SK-N-SH treated with all-trans-retinoic acid at 6 μM for 48 hours (cell line): ENCODE results near the gene SAMD4A.

Experiments used
- ATAC-seq: fragments of 200-7000 bp; cut with Tn5 transposase; 3 replicates; pipeline ENCODE4 v1.9.1; 2020; ENCODE audit warnings: mild to moderate bottlenecking, moderate library complexity
- ARNTL ChIP-seq: fragments of 450-650 bp; formaldehyde crosslinking; IDR thresholded peaks from 2 replicates; pipeline ENCODE4 v1.5.0; 2020; ENCODE audit warnings: low read depth, mild to moderate bottlenecking, moderate library complexity, borderline replicate concordance
- BACH2 ChIP-seq: fragments of 250-450 bp; sonication (Bioruptor Pico); IDR thresholded peaks from 2 replicates; pipeline ENCODE4 v1.9.0; 2021; ENCODE audit warnings: mild to moderate bottlenecking, borderline replicate concordance
- CREB5 ChIP-seq: fragments of 250-450 bp; sonication (Bioruptor Pico); IDR thresholded peaks from 2 replicates; pipeline ENCODE4 v1.5.1; 2020; ENCODE audit warnings: low read depth, mild to moderate bottlenecking, moderate library complexity
- CSDC2 ChIP-seq: fragments of 250-450 bp; sonication (Bioruptor Pico); IDR thresholded peaks from 2 replicates; pipeline ENCODE4 v1.5.0; 2020; ENCODE audit warnings: mild to moderate bottlenecking, moderate library complexity
- CSRNP3 ChIP-seq: fragments of 250-450 bp; sonication (Bioruptor Pico); IDR thresholded peaks from 2 replicates; pipeline ENCODE4 v1.5.1; 2021; ENCODE audit warnings: mild to moderate bottlenecking, moderate library complexity
- ESRRG ChIP-seq: fragments of 250-450 bp; sonication (Bioruptor Pico); IDR thresholded peaks from 2 replicates; pipeline ENCODE4 v1.6.1; 2021; ENCODE audit warnings: mild to moderate bottlenecking
- GLIS3 ChIP-seq: fragments of 250-450 bp; sonication (Bioruptor Pico); IDR thresholded peaks from 2 replicates; pipeline ENCODE4 v1.5.0; 2020; ENCODE audit warnings: mild to moderate bottlenecking, moderate library complexity
- ISL1 ChIP-seq: fragments of 250-450 bp; sonication (Bioruptor Pico); IDR thresholded peaks from 2 replicates; pipeline ENCODE4 v2.1.2; 2022; ENCODE audit warnings: mild to moderate bottlenecking, moderate library complexity
- OSR1 ChIP-seq: fragments of 250-450 bp; sonication (Bioruptor Pico); IDR thresholded peaks from 2 replicates; pipeline ENCODE4 v1.8.0; 2022; ENCODE audit warnings: moderate library complexity, mild to moderate bottlenecking, inconsistent platforms
- PATZ1 ChIP-seq: fragments of 250-450 bp; sonication (Bioruptor Pico); IDR thresholded peaks from 2 replicates; pipeline ENCODE4 v1.8.0; 2020; ENCODE audit warnings: mild to moderate bottlenecking, moderate library complexity, borderline replicate concordance
- POU6F1 ChIP-seq: fragments of 250-450 bp; sonication (Bioruptor Pico); IDR thresholded peaks from 2 replicates; pipeline ENCODE4 v1.8.0; 2021; ENCODE audit warnings: low read depth, mild to moderate bottlenecking, moderate library complexity, borderline replicate concordance
- PPARA ChIP-seq: fragments of 250-450 bp; sonication (Bioruptor Pico); IDR thresholded peaks from 2 replicates; pipeline ENCODE4 v1.5.0; 2020; ENCODE audit warnings: mild to moderate bottlenecking, borderline replicate concordance
- RARB ChIP-seq: fragments of 250-450 bp; sonication (Bioruptor Pico); IDR thresholded peaks from 2 replicates; pipeline ENCODE4 v1.8.0; 2021; ENCODE audit warnings: mild to moderate bottlenecking, moderate library complexity
- TCF4 ChIP-seq: fragments of 250-450 bp; sonication (Bioruptor Pico); IDR thresholded peaks from 2 replicates; pipeline ENCODE4 v1.8.0; 2021; ENCODE audit warnings: mild to moderate bottlenecking, moderate library complexity, borderline replicate concordance
- TOX ChIP-seq: fragments of 250-450 bp; sonication (Bioruptor Pico); IDR thresholded peaks from 2 replicates; pipeline ENCODE4 v1.8.0; 2021; ENCODE audit warnings: mild to moderate bottlenecking, moderate library complexity, borderline replicate concordance
- TSHZ2 ChIP-seq: fragments of 250-450 bp; sonication (Bioruptor Pico); IDR thresholded peaks from 2 replicates; pipeline ENCODE4 v1.5.0; 2020; ENCODE audit warnings: mild to moderate bottlenecking, moderate library complexity
- ZC3H10 ChIP-seq: fragments of 250-450 bp; sonication (Bioruptor Pico); IDR thresholded peaks from 2 replicates; pipeline ENCODE4 v1.5.1; 2021; ENCODE audit warnings: mild to moderate bottlenecking, moderate library complexity
- ZFP3 ChIP-seq: fragments of 250-450 bp; sonication (Bioruptor Pico); IDR thresholded peaks from 2 replicates; pipeline ENCODE4 v1.5.0; 2020; ENCODE audit warnings: mild to moderate bottlenecking, moderate library complexity
- ZFP30 ChIP-seq: fragments of 450-650 bp; formaldehyde crosslinking; IDR thresholded peaks from 2 replicates; pipeline ENCODE4 v1.5.0; 2022; ENCODE audit warnings: mild to moderate bottlenecking, moderate library complexity
- ZNF565 ChIP-seq: fragments of 450-650 bp; formaldehyde crosslinking; conservative IDR thresholded peaks from 2 replicates; pipeline ENCODE4 v1.5.0; 2020; ENCODE audit warnings: low read depth, mild to moderate bottlenecking, moderate library complexity
- ZNF70 ChIP-seq: fragments of 450-650 bp; formaldehyde crosslinking; IDR thresholded peaks from 2 replicates; pipeline ENCODE4 v1.5.0; 2020; ENCODE audit warnings: mild to moderate bottlenecking, moderate library complexity
- ZNF8 ChIP-seq: fragments of 450-650 bp; formaldehyde crosslinking; IDR thresholded peaks from 2 replicates; pipeline ENCODE4 v1.5.0; 2020; ENCODE audit warnings: mild to moderate bottlenecking, moderate library complexity

The SAMD4A gene

GRCh38 chr14:54804538-54805041 lies 237.7 kb downstream of the SAMD4A start:
- no peak for ATAC-seq
- TF ChIP-seq ZC3H10 (CRISPR knock-in tag) (no peak), RARB (no peak), CSDC2 (CRISPR knock-in tag) (no peak), PATZ1 (no peak), ZNF8 (CRISPR knock-in tag) (no peak), GLIS3 (CRISPR knock-in tag) (no peak)

- TF ChIP-seq ISL1 (CRISPR knock-in tag) (no peak), ZFP30 (CRISPR knock-in tag) (no peak), ZNF8 (CRISPR knock-in tag) (no peak), ZC3H10 (CRISPR knock-in tag) (no peak), ESRRG (CRISPR knock-in tag) (no peak), PATZ1 (no peak), CSRNP3 (no peak), ZFP3 (CRISPR knock-in tag) (no peak), TCF4 (CRISPR knock-in tag) (no peak), ZNF70 (CRISPR knock-in tag) (no peak), OSR1 (CRISPR knock-in tag) (no peak)
- TF ChIP-seq, all 23 proteins: peak for 0
- no peak; the same call in 2 of the 3 replicates for ATAC-seq
These were observed 238.1 kb downstream of the SAMD4A start for GRCh38 chr14:54805070-54805444.

GRCh38 chr14:54805445-54806322 lies 238.8 kb downstream of the SAMD4A start:
- peak; percentile 97 for ATAC-seq
- TF ChIP-seq CSDC2 (CRISPR knock-in tag), result no peak
- TF ChIP-seq PPARA (CRISPR knock-in tag), result no peak
- no peak for TF ChIP-seq ZNF70 (CRISPR knock-in tag)
- no peak for TF ChIP-seq CSRNP3
- TF ChIP-seq CREB5 (CRISPR knock-in tag), result no peak
- no peak for TF ChIP-seq ZC3H10 (CRISPR knock-in tag)
- TF ChIP-seq TCF4 (CRISPR knock-in tag), result no peak
- TF ChIP-seq TSHZ2 (CRISPR knock-in tag), result no peak
- TF ChIP-seq RARB, result no peak
- TF ChIP-seq PATZ1, result no peak
- TF ChIP-seq ARNTL (CRISPR knock-in tag), result no peak
- no peak for TF ChIP-seq OSR1 (CRISPR knock-in tag)
- no peak for TF ChIP-seq POU6F1 (CRISPR knock-in tag)
- TF ChIP-seq ZNF565, result no peak
- TF ChIP-seq TOX (CRISPR knock-in tag), result no peak
- TF ChIP-seq BACH2, result no peak
